ENCODE results near the gene FRMD4A. TPM values are rescaled to one million over a fixed set of nuclear protein-coding genes. Genes with fewer than 3 reads are reported as not detected.
A peak's percentile ranks its signal among the peaks of the same experiment; 100 is the strongest.

Gene FRMD4A
- total and polyA plus RNA-seq, 12 donors, result 9.1 to 29.6 (median 14.6) TPM

DNA sequence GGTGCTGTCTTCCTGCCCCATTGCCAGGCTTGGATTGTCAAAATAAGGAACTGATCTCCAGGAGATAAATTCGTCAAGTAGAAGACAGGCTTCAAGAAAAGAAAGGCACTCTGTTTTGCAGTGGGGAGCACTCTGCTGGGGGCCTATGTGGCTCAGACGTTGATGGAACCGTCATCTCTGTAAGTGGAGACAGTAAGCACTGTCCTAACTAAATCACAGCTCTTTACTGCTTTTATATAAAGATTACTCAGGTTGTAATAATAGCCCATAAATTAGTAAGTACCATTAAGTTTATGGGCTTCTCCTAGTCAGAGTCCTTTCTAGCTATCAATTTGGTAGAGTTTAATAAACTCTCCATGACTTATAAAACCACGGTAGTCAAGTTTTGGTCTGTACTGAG is 249.9 kb downstream of the FRMD4A start:
- intact Hi-C loops (cut with DNase I), result no loop called here
- Histone ChIP-seq H3K4me3 (no peak overlapping the region), H3K27ac (no peak overlapping the region), H3K9me3 (replicated peaks in 1 of 3) (no peaks in the 10 kb centered on the region), H3K4me1 (replicated peaks in 1 of 2) (no peaks in the 10 kb centered on the region), H3K36me3 (replicated peaks in 1 of 2) (no peaks in the 10 kb centered on the region), H3K27me3 (no peaks in the 10 kb centered on the region)
- DNase-seq, result no peak
- WGBS, 4 donors, result 68 to 81% (median 73%) methylated on average over 4 of the region's 4 CpGs
- TF ChIP-seq, protein P1, sequence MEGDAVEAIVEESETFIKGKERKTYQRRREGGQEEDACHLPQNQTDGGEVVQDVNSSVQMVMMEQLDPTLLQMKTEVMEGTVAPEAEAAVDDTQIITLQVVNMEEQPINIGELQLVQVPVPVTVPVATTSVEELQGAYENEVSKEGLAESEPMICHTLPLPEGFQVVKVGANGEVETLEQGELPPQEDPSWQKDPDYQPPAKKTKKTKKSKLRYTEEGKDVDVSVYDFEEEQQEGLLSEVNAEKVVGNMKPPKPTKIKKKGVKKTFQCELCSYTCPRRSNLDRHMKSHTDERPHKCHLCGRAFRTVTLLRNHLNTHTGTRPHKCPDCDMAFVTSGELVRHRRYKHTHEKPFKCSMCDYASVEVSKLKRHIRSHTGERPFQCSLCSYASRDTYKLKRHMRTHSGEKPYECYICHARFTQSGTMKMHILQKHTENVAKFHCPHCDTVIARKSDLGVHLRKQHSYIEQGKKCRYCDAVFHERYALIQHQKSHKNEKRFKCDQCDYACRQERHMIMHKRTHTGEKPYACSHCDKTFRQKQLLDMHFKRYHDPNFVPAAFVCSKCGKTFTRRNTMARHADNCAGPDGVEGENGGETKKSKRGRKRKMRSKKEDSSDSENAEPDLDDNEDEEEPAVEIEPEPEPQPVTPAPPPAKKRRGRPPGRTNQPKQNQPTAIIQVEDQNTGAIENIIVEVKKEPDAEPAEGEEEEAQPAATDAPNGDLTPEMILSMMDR (IDR thresholded peaks at IDR 0.05), result no peak
- TF ChIP-seq POLR2A (IDR thresholded peaks at IDR 0.05), result no peak

DNA sequence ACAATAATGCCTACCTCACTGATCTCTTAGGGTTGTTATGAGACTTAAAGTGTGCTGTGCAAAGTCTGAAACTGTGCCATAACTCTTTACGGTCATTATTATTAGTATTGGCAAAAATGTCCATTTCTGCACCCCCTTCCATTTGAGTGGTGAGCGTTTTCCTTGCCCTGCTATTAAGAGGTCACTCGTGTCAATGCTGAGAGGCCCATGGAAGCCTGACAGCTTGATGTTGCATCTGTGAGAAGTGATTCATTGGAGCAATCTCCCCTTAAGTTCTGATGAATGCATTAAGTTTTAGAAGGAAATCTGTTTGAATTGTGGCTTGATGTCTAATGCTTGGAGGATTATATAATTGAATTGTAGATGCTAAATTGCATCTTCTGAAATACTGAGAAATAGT is 253.3 kb downstream of the FRMD4A start:
- no peaks in the 10 kb centered on the region for H3K27me3 ChIP-seq
- H3K9me3 ChIP-seq (replicated peaks in 1 of 3), result no peaks in the 10 kb centered on the region
- DNase-seq, result no peak
- no peak overlapping the region for H3K4me3 ChIP-seq
- H3K36me3 ChIP-seq (replicated peaks in 1 of 2), result no peaks in the 10 kb centered on the region
- intact Hi-C loops (cut with DNase I), result no loop called here
- H3K4me1 ChIP-seq (replicated peaks in 1 of 2), result no peaks in the 10 kb centered on the region
- 59 to 75% (median 70%) methylated on average over 3 of the region's 3 CpGs for WGBS, 4 donors
- TF ChIP-seq, protein P1 (IDR thresholded peaks at IDR 0.05), result no peak
- no peak for TF ChIP-seq POLR2A (IDR thresholded peaks at IDR 0.05)
- H3K27ac ChIP-seq, result no peak overlapping the region

DNA sequence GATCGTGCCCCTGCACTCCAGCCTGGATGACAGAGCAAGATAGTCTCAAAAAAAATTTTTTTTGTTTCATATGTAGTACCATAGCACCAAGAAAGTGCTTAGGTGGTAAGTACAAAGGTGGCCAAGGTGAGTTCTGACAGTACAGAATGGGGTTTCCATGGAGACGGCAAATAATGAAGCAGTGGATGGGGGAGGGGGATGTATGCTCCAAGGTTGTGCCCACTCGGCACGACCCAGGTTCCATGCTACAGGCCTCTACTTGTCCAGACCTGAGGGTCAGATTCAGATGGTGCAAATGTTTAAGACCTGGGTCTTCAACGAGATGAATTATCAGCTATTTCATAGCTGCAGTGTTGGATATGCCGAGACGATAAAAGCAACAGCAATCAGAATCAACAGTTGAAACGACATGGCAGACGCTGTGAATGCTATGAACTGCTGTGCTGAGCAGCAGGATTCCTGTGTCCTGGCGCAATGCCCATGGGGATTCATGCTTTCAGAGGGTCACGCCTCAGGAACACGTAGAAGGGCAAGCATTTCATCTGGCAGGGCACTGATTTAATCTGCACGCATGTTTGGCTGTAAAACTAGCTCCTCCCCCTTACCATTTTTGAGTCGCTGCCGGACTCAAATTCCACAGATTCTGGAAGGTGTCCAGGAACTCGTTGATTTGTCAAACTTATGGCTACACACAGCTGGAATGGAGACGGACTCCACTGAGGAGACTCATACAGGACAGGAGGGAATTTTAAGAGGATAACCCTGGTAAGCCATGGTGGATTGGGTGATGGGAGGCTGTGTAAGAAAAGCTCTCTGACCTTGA is 256.5 kb downstream of the FRMD4A start:
- TF ChIP-seq, protein P1 (IDR thresholded peaks at IDR 0.05), result no peak
- TF ChIP-seq POLR2A (IDR thresholded peaks at IDR 0.05), result no peak
- H3K27me3 ChIP-seq, result no peaks in the 10 kb centered on the region
- H3K9me3 ChIP-seq (replicated peaks in 1 of 3), result no peaks in the 10 kb centered on the region
- peak; percentile 27 to 85 (median 75) for DNase-seq
- no peaks in the 10 kb centered on the region for H3K36me3 ChIP-seq (replicated peaks in 1 of 2)
- 53 to 63% (median 61%) methylated on average over 16 to 17 of the region's 17 CpGs for WGBS, 4 donors
- H3K27ac ChIP-seq, result no peak overlapping the region
- H3K4me1 ChIP-seq (replicated peaks in 1 of 2), result no peaks in the 10 kb centered on the region
- intact Hi-C loops (cut with DNase I), result no loop called here
- H3K4me3 ChIP-seq, result no peak overlapping the region

DNA sequence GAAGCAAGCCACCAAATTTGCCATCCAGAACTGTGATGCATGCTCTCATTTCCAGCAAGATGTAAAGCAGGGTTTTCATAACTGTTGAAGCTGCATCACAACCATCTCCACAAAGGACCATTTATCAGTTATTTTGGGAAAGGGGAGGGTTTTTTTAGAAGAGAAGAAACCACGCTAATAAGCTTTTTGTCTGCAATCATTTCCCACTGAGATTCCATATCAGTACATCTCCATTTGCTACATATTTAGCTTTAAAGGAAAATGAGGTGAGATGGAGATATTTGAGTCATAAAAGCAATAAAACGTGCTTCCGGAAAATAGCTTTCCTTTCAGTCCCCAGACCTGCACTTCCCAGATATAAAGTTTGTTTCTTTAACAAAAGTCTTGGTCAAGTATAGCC is 258.2 kb downstream of the FRMD4A start:
- DNase-seq, result no peak

More for the DNA sequence above, 258.2 kb downstream of the FRMD4A start:
- no peaks in the 10 kb centered on the region for H3K36me3 ChIP-seq (replicated peaks in 1 of 2)
- 67 to 80% (median 74%) methylated on average over 3 of the region's 3 CpGs for WGBS, 4 donors
- TF ChIP-seq, protein P1 (IDR thresholded peaks at IDR 0.05), result no peak
- no peak for TF ChIP-seq POLR2A (IDR thresholded peaks at IDR 0.05)
- H3K9me3 ChIP-seq (replicated peaks in 1 of 3), result no peaks in the 10 kb centered on the region
- no peaks in the 10 kb centered on the region for H3K27me3 ChIP-seq
- no peaks in the 10 kb centered on the region for H3K4me1 ChIP-seq (replicated peaks in 1 of 2)
- no peak overlapping the region for H3K4me3 ChIP-seq
- intact Hi-C loops (cut with DNase I), result no loop called here
- H3K27ac ChIP-seq, result no peak overlapping the region
